ENCODE data around the gene EIF5A2.
"Not testable (repeated sequence)": the region's sequence is repeated elsewhere in the genome, so short reads cannot be mapped to it uniquely, and the experiment has no call there.

The EIF5A2 gene

GRCh38 chr3:170905862-170906261 is 2.6 kb downstream of the EIF5A2 start:
- peaks cover 14% of the 10 kb centered on the region for H3K4me1 Mint-ChIP-seq
- H3K27ac Mint-ChIP-seq: no peak overlapping the region
- H3K27me3 Mint-ChIP-seq (ENCODE audit: low read depth, poor library complexity): peaks cover 17% of the 10 kb centered on the region
- H3K36me3 Mint-ChIP-seq (ENCODE audit: low read depth): peaks cover 8% of the 10 kb centered on the region
- peaks cover 20% of the 10 kb centered on the region for H3K9me3 Mint-ChIP-seq
- DNase-seq: no peak
- TF ChIP-seq, protein P1, sequence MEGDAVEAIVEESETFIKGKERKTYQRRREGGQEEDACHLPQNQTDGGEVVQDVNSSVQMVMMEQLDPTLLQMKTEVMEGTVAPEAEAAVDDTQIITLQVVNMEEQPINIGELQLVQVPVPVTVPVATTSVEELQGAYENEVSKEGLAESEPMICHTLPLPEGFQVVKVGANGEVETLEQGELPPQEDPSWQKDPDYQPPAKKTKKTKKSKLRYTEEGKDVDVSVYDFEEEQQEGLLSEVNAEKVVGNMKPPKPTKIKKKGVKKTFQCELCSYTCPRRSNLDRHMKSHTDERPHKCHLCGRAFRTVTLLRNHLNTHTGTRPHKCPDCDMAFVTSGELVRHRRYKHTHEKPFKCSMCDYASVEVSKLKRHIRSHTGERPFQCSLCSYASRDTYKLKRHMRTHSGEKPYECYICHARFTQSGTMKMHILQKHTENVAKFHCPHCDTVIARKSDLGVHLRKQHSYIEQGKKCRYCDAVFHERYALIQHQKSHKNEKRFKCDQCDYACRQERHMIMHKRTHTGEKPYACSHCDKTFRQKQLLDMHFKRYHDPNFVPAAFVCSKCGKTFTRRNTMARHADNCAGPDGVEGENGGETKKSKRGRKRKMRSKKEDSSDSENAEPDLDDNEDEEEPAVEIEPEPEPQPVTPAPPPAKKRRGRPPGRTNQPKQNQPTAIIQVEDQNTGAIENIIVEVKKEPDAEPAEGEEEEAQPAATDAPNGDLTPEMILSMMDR (IDR thresholded peaks at IDR 0.05): no peak
- no peak overlapping the region for H3K4me3 Mint-ChIP-seq

GRCh38 chr3:170903123-170903522 is 5.3 kb downstream of the EIF5A2 start:
- peaks cover 4% of the 10 kb centered on the region for H3K9me3 Mint-ChIP-seq
- peaks cover 13% of the 10 kb centered on the region for H3K27me3 Mint-ChIP-seq (ENCODE audit: low read depth, poor library complexity)
- H3K36me3 Mint-ChIP-seq (ENCODE audit: low read depth): peaks cover 17% of the 10 kb centered on the region
- TF ChIP-seq, protein P1 (IDR thresholded peaks at IDR 0.05): no peak
- H3K4me1 Mint-ChIP-seq: peaks cover 14% of the 10 kb centered on the region
- no peak overlapping the region for H3K4me3 Mint-ChIP-seq
- no peak overlapping the region for H3K27ac Mint-ChIP-seq
- DNase-seq: no peak

- Mint-ChIP-seq H3K27ac (no peak overlapping the region), H3K4me1 (no peaks in the 10 kb centered on the region), H3K9me3 (peaks cover 29% of the 10 kb centered on the region), H3K36me3 (ENCODE audit: low read depth) (peaks cover 46% of the 10 kb centered on the region), H3K4me3 (no peak overlapping the region), H3K27me3 (ENCODE audit: low read depth, poor library complexity) (peaks cover 2% of the 10 kb centered on the region)
- TF ChIP-seq, protein P1 (IDR thresholded peaks at IDR 0.05): no peak
- no peak for DNase-seq
Observed at GRCh38 chr3:170899455-170899854, 9.0 kb downstream of the EIF5A2 start.

GRCh38 chr3:170897978-170898377 is 10.5 kb downstream of the EIF5A2 start:
- H3K27me3 Mint-ChIP-seq (ENCODE audit: low read depth, poor library complexity): no peaks in the 10 kb centered on the region
- DNase-seq: no peak
- H3K36me3 Mint-ChIP-seq (ENCODE audit: low read depth): peaks cover 48% of the 10 kb centered on the region
- no peak overlapping the region for H3K27ac Mint-ChIP-seq
- TF ChIP-seq, protein P1 (IDR thresholded peaks at IDR 0.05): no peak
- H3K4me3 Mint-ChIP-seq: no peak overlapping the region
- no peaks in the 10 kb centered on the region for H3K4me1 Mint-ChIP-seq
- peaks cover 29% of the 10 kb centered on the region for H3K9me3 Mint-ChIP-seq

DNA sequence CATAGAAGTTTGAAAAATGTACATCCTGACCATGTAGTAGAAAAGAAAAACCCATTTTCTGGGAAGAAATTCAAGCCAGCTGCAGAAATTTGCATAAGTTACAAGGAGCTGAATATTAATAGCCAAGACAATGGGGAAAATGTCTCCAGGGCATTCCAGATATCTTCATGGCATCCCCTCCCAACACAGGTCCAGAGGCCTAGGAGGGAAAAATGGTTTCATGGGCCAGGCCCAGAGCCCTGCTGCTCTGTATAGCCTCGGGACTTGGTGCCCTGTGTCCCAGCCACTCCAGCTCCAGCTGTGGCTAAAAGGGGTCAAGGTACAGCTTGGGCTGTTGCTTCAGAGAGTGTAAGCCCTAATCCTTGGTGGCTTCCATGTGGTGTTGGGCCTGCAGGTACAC is 11.2 kb downstream of the EIF5A2 start:
- DNase-seq; H3K27ac Mint-ChIP-seq; H3K27me3 Mint-ChIP-seq (ENCODE audit: low read depth, poor library complexity); H3K4me1 Mint-ChIP-seq; H3K4me3 Mint-ChIP-seq: not testable (repeated sequence)
- H3K9me3 Mint-ChIP-seq: peaks cover 29% of the 10 kb centered on the region
- peaks cover 43% of the 10 kb centered on the region for H3K36me3 Mint-ChIP-seq (ENCODE audit: low read depth)

DNA sequence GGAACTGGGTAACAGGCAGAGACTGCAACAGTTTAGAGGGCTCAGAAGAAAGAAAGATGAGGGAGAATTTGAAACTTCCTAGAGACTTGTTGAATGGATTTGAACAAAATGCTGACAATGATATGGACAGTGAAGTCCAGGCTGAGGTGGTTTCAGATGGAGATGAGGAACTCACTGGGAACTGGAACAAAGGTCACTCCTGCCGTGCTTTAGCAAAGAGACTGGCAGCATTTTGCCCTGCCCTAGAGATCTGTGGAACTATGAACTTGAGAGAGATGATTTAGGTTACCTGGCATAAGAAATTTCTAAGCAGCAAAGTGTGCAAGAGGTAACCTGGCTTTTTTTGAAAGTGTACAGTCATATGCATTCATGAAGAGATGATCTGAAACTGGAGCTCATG is 11.7 kb downstream of the EIF5A2 start:
- peaks cover 43% of the 10 kb centered on the region for H3K36me3 Mint-ChIP-seq (ENCODE audit: low read depth)
- no peaks in the 10 kb centered on the region for H3K4me1 Mint-ChIP-seq
- H3K4me3 Mint-ChIP-seq: no peak overlapping the region
- no peak overlapping the region for H3K27ac Mint-ChIP-seq
- no peaks in the 10 kb centered on the region for H3K27me3 Mint-ChIP-seq (ENCODE audit: low read depth, poor library complexity)
- no peak for DNase-seq
- peaks cover 29% of the 10 kb centered on the region for H3K9me3 Mint-ChIP-seq
- TF ChIP-seq, protein P1 (IDR thresholded peaks at IDR 0.05): no peak

DNA sequence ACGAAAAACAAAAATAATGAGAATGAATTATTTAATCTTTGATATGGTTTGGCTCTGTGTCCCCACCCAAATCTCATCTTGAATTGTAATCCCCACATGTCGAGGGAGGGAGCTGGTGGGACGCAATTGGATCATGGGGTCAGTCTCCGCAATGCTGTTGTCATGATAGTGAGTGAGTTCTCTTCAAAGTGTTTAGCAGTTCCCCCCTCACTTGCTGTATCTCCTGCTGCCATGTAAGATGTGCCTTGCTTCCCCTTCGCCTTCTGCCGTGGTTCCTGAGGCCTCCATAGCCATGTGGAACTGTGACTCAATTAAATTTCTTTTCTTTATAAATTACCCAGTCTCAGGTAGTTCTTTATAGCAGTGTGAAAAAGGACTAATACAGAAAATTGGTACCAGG is 12.1 kb downstream of the EIF5A2 start:
- H3K4me1 Mint-ChIP-seq; H3K27ac Mint-ChIP-seq; H3K27me3 Mint-ChIP-seq (ENCODE audit: low read depth, poor library complexity); DNase-seq; H3K4me3 Mint-ChIP-seq: not testable (repeated sequence)
- peaks cover 46% of the 10 kb centered on the region for H3K36me3 Mint-ChIP-seq (ENCODE audit: low read depth)
- H3K9me3 Mint-ChIP-seq: peaks cover 29% of the 10 kb centered on the region

Measured in nephron progenitor cell (in vitro differentiated cells).